ENCODE results near the gene HOXD1.

HOXD1 gene

DNA sequence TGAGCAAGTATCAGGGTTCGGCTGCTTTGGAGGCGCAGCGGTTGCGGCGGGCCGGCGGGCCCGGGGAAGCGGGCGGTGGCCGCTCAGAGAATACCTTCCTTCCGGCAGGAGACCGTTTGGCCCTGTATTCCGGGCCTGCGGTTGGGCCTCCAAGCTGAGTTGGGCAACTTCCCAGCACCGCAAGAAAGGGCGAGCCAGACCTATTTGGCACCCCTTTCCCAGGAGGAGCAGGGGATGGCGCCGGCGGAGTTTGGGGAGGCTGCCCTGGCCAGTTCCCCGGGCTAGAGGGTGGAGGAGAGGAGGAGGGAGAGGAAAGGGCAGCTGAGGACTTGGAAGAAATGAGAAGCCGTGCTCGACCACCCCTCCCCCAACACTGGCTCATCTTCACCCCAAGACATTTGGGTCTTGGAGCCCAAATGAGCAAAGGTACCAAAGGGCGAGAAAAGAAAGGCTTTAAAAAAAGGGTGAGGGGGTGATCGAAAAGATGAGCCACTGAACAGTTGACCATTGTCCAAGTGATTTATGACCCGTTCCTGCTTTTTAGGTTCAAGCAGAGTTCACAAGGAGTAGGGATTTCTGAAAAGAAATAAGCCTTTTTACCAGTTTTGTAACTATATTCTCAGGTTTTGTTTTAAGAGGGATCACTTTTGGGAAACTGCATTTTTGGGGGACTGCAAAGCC, 23.0 kb upstream of the HOXD1 start:
- no peak for DNase-seq (ENCODE audit: low spot score)

DNA sequence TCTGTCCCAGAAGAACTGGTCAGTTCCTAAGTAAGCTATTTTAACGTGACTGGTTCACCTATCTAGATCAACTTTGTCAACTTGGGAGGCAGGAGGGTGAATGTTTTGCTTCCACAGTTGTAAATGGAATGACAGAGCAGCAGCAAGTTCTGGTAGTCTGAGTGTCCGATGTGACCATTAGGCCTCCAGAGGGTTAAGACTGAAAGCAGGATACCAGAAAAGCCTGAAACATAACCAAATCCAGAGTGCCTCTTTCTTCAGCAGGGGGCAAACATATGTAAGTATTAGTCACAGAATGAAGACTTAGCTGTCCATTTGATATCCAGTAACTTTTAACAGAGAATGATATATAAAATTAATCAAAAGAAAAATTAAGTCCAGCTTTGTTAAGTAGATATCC, 22.2 kb upstream of the HOXD1 start:
- no peak for DNase-seq (ENCODE audit: low spot score)

DNA sequence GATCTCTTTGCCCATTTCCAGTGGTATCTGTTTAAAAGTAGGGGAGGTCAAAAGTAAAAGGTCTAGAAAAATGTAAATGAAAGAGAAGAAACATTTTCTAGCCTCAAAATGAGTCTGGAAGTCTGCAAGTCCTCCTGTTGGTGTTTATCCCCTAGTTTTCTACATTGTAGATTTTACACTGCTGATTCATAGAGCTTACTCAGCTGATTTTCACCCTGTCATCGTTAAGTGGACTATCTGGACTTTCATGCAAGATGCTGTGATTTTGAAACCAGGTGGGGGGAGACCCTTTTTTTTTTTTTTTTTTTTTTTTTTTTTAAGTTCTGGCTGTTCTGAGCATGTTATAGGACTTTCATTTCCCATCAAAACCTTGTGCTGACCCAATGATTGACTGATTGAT, 21.1 kb upstream of the HOXD1 start:
- DNase-seq (ENCODE audit: low spot score) = no peak

DNA sequence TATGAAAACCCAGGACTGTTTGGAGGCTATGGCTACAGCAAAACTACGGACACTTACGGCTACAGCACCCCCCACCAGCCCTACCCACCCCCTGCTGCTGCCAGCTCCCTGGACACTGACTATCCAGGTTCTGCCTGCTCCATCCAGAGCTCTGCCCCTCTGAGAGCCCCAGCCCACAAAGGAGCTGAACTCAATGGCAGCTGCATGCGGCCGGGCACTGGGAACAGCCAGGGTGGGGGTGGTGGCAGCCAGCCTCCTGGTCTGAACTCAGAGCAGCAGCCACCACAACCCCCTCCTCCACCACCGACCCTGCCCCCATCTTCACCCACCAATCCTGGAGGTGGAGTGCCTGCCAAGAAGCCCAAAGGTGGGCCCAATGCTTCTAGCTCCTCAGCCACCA, 19.3 kb upstream of the HOXD1 start:
- DNase-seq (ENCODE audit: low spot score) = no peak

DNA sequence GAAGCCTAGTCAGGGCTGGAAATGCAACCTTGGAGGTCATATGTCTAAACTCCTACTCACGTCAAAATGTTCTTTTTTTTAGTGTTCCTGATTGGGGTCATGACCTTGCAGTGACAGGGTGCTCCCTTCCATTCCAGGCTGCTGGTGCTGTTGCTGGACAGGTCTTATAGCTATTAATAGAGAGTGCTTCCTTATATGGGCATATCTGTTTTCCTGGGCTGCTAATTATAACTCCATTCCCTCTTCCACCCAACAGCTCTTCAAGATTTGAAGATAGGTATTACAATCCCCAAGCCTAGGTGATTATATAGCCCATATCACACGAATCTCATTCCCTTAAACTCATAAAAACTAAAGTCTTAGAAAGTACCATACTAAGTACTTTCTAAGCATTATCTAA, 18.8 kb upstream of the HOXD1 start:
- DNase-seq (ENCODE audit: low spot score) = no peak

DNA sequence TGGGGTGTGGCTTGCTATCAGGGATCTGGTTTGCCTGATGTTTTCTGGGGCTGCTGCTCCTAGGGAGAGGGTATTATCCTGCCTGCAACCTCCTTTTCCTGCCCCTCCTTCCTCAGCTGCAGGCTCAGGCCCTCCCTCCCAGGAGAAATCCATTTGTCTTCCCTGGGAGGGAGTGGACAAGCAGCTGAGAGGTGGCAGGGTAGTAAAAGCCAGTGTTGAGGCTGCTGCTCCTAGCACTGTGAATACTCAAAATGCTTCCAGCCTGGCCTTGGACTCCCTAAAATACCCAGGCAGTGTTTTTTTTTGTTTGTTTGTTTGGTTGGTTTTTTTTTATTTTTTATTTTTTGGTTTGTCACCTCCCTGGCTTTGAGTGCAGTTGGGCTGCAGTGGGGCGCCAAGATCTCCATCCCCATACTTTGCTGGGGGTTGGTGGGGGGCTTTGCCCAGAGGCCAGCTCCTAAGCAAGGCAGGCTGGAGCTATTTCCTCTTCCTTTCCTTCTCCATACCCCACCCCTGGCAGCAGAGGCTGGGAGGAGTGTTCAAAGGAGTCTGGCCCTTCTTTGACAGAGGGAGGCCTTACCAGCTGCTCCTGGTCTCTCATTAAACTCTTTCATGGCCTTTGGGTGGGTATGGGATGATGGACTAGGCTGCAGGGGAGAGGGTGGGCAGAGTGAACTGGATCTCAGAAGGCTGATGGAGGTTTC, 17.7 kb upstream of the HOXD1 start:
- DNase-seq (ENCODE audit: low spot score) = no peak

DNA sequence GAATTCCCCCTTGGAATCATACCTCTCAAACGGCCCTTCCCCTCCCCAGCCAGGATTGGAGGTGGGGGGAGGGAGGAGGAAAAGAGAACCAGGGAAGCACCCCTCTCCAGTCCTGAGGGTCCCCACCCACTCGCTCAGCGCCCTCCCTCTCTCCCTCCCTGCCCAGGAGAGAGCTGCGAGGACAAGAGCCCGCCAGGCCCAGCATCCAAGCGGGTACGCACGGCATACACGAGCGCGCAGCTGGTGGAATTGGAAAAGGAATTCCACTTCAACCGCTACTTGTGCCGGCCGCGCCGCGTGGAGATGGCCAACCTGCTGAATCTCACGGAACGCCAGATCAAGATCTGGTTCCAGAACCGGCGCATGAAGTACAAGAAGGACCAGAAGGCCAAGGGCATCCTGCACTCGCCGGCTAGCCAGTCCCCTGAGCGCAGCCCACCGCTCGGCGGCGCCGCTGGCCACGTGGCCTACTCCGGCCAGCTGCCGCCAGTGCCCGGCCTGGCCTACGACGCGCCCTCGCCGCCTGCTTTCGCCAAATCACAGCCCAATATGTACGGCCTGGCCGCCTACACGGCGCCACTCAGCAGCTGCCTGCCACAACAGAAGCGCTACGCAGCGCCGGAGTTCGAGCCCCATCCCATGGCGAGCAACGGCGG, 17.0 kb upstream of the HOXD1 start:
- no peak for DNase-seq (ENCODE audit: low spot score)

DNA sequence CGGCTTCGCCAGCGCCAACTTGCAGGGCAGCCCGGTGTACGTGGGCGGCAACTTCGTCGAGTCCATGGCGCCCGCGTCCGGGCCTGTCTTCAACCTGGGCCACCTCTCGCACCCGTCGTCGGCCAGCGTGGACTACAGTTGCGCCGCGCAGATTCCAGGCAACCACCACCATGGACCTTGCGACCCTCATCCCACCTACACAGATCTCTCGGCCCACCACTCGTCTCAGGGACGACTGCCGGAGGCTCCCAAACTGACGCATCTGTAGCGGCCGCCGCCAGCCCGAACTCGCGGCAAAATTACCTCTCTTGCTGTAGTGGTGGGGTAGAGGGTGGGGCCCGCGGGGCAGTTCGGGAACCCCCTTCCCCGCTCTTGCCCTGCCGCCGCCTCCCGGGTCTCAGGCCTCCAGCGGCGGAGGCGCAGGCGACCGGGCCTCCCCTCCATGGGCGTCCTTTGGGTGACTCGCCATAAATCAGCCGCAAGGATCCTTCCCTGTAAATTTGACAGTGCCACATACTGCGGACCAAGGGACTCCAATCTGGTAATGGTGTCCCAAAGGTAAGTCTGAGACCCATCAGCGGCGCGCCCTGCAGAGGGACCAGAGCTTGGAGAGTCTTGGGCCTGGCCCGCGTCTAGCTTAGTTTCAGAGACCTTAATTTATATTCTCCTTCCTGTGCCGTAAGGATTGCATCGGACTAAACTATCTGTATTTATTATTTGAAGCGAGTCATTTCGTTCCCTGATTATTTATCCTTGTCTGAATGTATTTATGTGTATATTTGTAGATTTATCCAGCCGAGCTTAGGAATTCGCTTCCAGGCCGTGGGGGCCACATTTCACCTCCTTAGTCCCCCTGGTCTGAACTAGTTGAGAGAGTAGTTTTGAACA, 16.2 kb upstream of the HOXD1 start:
- no peak for DNase-seq (ENCODE audit: low spot score)

DNA sequence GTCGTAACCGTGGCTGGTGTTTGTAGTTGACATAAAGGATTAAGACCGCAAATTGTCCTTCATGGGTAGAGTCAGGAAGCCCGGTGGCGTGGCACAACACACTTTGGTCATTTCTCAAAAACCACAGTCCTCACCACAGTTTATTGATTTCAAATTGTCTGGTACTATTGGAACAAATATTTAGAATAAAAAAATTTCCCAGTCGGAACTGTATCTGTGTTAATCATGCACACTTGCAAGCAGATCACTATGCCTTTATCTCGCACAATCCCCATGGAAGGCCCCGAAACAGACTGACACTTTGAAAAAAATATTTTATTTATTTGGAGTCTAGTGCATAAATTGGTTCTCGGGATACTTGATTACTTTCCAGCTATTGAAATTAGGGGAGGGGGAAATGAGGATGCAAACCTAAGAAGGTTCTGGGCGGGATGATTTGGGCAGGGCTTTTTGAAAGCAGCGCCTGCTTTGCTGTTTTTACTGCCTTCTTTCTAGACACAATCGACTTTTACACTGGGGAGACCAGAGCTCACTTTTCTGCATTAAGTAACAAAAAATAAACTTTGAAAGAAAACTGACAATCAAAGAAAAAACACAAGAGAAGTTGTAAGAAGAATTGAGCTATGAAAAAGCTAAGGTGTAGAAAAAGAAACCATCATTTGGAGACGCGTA, 15.4 kb upstream of the HOXD1 start:
- no peak for DNase-seq (ENCODE audit: low spot score)

DNA sequence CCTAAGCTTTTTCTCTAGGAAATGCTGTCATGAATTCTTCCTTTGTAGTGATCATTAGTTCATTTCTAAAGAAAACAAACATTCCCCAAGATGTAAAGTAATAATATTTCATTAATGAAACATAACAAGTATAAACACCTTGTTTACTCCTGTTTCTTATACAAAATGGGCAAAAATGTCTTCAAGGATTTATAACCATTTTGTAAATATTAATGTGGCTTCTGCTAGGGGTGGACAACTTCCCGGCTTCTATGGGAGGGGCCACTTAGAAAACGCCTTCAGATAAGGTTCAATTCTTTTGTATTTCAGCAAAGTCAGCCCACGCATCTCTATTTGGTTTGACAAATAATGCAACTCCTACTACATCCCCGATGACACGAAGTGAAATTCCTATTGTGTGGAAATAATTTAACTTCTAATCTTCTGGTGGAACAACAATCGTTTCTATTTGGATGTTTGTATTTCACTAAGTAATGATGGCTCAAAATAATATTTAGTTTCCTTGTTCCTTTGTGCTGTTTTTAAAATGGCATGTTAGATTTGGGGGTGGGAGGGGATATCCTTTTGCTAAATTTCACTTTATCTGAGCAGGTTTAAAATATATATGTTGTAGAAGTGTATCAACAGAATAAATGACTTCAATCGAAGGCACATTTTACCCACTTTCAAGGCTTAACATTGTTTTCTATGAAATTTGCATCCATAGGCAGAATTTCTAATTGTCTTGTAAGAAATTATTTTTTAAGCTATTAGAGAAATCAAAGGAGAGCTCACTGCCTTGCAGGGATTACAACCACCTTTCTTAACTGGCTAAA, 14.7 kb upstream of the HOXD1 start:
- DNase-seq (ENCODE audit: low spot score) = no peak

DNA sequence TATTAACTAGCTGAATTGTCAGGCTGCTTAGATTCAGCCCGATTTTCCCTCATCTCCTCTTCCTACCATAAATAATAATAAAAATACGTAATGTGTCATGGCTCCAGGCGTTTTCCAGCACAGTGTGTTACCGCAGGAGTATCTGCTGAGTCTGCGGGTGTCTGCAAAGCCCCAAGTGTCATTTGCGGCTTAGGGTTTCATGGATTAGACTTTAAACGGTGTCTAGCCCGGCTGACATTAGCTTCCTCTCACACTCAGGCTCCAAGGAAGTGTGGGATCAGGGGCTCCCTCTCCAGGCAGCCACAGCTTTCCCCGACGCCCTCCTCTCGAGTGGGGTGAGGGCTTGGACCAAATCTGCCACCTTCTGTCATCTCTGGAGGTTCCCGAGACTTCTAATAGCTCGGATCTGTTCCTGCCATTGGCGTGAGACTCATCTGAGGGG, 14.1 kb upstream of the HOXD1 start:
- DNase-seq (ENCODE audit: low spot score) = peak; percentile 71

DNA sequence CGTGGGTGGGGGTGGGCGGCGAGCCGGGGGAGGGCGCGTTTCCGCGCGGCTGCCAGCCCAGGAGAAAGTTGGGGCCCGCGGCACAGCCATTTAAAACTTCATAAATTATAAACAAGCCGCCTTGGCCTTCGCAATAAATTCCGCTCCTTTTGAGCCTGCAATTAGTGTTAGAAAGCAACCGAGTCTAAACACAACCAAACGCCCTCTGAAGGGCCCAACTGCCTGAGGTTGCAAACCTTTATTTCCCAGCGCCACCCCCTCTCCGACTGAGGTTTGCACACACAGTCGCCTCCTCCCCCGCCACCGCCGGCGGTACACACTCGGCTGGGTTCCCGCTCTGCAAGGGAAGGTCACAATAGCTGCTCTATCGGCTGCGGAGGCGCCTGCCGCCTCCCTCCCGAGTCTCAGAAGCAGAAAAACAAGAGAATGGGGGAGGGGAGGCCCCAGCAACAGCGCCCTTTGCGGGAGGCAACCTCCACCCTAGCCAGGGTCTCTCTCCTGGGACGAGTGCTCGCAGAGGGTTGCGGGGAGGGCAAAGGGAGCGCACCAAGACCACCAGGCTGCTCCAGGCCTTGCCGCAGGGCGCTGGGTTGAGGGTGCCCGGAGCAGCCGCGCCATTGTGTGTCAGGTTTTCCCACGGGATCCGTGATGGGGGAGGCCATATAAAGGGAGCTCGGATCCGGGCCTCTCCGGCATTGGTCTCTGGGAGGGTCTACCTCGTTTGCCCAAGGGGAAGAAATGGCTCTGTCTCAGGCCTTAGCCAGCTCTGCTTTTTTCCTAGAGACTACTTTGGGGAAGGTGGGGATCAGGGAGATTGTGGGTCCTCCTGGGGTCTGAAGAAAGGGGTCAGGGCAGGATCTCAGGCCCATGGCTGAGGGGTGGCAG, 13.4 kb upstream of the HOXD1 start:
- peak; percentile 90 for DNase-seq (ENCODE audit: low spot score)

DNA sequence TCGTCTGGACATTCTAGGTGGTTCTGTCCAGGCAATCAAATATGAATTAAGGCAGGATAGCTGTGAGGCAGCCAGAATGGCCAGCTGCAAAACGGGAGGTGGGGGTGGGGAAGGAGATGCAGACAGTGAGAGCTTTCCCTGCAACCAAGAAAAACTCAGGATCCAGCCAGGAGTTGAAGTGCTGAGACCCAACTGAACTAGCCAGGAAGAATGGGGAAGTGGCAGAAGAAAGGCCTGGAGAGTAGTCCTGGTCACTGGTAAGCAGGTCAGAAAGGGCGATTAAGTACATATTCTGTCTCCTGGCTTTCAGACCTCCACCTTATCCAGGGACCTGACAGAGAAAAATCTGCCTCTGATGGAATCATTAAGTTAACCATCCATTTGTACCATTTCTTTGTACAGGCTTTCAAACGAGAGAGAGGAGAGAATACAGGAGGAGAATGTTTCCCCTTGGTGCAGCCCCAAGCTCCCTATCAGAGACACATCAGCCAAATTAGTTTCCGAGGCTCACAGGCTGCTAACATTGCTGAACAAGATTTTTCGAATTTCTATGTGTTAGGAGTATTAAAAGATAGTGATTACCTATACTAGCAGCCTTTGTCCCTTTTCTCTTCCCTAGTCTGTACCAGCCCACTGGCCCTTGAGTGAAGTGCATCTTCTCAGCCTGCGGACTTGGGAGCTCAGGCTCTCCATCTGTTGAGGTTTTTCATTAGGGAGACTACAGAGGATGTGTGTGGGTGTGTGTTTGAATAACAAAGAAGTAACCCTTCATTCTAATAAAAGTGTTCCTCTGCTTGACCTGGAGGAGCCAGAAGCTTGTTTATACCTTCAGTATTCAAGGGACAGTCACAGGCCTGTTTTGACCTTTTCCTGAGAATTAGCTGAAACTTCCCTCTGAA, 12.5 kb upstream of the HOXD1 start:
- no peak for DNase-seq (ENCODE audit: low spot score)

DNA sequence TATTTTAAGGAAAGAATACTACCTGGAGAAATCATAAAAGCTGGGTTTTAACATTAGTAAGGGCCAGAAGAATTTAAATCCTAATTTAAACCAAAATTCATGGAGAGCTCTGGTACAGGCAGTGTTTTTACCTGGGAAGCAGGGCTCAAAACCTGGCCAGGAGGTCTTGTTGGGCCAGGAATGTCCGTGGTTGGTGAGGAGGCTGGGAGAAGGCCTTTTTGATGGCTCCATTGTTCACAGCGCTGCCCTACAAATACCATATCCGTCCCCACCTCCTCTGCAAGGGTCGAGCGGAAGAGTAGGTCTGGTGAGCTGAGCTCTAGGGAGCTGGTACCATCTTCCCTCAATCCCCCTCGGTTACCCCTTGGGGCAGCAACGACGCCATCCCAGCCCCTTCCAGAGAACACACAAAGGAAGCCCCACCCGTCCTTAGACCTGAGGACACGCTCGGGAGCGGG, 10.9 kb upstream of the HOXD1 start:
- DNase-seq (ENCODE audit: low spot score) = no peak

DNA sequence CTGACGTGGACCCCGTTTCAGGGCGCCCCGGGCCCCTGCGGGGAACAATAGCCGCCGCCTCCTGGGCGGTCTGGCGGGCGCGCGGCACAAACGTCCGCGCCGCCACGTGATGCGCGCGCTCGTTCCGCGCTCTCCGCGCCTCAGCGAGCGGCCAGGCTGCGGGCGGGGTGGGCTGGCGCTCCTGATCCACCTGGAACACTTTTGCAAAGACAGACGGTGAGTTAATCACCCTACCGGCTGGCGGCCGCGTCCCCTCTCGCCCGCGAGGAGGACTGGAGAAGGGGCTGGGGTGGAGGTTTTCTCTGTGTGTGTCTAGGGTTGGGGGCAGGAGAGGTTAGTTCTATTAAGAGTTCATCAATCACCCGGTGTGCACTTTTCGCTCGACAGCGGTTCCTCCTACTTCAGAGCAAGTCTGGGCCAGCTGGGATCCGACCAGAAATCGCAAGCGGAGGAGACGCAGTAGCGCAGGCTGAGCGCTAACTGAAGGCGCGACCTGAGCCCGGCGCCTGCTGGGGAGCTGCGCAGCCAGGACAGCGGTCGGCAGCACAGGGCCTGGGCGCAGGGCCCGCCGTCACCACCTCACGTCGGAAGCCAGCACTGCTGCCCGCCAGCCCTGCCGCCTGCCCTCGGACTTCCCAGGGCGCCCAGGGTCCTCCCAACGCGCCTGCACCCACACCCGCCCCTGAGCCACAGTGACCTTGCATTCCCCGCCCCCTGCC, 10.3 kb upstream of the HOXD1 start:
- DNase-seq (ENCODE audit: low spot score) = no peak

DNA sequence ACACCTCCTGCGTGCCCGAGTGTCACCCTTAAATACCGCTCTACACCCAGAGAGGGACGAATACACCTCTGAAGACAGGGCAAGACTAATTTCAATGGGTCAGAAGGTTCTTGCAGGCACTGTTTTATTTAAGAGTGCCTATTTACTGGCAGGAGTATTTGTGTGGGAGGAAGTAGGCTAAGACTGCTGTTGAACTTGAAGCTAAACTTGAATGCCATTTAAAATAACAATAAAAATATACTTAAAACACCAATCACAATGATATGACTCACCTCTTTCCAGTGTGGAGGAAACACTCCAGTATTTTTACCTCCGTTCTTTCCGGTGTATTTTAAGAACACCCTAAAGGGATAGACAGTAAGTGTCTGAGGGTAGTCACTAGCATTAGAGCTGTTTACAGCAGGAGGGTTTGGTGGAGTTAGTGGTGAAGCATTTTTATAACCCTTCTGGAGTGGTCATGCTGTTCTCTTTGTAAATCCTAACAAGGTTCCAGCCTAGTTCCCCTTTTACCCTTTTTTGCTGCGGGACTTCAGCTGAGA, 9.6 kb upstream of the HOXD1 start:
- DNase-seq (ENCODE audit: low spot score) = no peak

DNA sequence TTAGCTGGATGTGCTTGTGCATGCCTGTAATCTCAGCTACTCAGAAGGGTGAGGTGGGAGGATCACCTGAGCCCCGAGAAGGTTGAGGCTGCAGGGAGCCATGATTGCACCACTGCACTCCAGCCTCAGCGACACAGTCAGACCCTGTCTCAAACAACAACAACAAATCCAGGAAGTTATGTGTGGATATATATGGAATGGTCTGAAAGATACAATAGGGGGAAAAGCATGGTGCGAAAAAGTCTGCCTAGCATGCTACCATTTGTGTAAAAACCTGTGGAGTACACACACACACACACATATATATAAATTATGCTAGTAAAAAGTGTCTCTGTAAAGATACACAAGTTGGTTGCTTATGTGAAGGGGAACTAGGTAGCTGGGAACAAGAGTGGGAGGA, 6.9 kb upstream of the HOXD1 start:
- no peak for DNase-seq (ENCODE audit: low spot score)

DNA sequence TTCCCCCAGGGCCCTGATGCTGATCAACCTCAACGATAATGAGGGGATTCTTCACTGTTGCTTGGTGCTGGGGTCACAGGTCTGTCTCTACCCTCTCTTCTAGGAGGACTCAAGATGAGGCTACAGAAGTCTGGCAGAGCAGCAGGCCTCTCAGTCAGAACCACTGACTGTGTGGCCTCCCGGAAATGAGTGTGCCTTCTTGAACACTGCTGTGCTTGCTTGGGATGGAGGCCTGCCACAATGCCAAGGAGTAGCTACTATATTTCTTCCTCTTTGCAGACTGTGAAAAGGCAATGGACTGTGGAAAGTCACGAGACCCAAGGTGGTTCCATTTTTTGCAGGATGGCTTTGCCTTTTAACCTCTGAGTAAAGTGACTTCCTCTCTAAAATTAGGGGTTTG, 5.8 kb upstream of the HOXD1 start:
- no peak for DNase-seq (ENCODE audit: low spot score)

Data from globus pallidus (tissue), 1 donor.